GM18502 (cell line): ENCODE measurements around the gene AHNAK.
"Not testable (repeated sequence)": the region's sequence is repeated elsewhere in the genome, so short reads cannot be mapped to it uniquely, and the experiment has no call there.

ENCODE experiments used
- ATAC-seq: cut with Tn5 transposase; IDR thresholded peaks from one replicate; pipeline ENCODE4 v1.9.1; 2021; ENCODE audit warnings: mild to moderate bottlenecking; ENCODE audit not compliant: unreplicated experiment, poor library complexity

AHNAK gene

DNA sequence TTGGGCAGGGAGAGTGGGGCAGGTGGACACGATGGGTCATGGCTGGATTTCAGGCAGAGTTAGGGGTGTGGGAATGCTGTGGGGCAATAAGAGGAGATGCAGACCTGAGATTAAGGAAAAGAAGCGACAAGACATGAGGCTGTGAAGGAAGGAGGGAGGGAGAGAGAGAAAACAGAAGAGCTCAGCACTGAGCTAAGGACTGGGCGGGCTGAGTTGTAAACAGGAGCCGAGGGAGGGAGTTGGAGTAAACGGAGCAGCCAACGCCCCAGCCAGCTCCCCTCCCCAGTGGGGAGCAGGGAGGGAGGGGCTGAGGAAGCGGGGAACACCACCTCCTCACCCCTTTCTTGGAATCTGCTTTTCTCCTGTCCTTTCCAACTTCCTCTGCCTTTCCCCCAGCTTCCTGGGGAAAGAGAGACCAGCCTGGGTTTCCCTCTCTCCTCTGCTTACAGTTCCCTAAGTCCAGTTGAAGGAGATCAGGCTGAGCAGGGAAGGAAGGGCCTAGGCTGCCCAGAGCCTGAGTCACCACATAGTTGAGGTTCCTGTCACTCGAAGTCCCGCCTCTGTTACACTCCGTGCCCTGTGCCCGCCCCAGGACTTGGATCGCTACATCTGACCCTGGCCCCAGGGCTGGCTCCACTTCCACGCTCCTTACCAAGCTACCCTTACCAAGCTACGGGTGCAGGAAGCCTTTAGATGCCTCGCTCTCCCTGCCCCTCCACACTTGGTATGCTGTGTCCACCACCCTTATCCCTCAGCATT is 6.7 kb upstream of the AHNAK start:
- no peak for ATAC-seq

DNA sequence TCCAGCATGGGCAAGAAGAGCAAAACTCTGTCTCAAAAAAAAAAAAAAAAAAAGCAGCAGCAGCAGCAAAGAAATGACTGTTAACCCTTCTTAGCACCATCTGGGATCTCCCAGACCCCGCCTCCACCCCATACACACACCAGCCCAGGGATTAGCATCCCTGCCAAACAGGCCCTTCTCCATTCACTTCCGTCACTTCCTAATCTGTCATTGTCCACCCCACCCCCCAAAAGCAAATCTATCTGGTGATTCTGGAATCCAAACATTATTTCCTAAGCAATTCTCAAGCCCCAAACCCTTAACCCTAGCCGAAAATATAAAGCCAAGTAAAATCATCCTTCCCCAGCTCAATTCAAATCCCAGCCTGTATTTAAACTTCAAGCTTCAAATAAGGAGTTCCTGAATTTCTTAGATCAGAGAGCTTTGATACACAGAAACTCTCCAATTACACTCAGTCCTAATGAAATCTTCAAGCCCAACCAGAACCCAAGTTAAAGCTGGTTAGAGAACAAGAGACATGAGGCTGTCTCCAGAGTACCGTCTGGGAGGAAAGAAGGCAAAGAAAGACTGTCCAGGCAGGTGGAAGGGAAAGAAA is 6.0 kb upstream of the AHNAK start:
- no peak for ATAC-seq

- not testable (repeated sequence) for ATAC-seq
Observed at GRCh38 chr11:62550478-62550877, 3.9 kb upstream of the AHNAK start.

- no peak for ATAC-seq
Observed at GRCh38 chr11:62548545-62549335, 2.1 kb upstream of the AHNAK start.

DNA sequence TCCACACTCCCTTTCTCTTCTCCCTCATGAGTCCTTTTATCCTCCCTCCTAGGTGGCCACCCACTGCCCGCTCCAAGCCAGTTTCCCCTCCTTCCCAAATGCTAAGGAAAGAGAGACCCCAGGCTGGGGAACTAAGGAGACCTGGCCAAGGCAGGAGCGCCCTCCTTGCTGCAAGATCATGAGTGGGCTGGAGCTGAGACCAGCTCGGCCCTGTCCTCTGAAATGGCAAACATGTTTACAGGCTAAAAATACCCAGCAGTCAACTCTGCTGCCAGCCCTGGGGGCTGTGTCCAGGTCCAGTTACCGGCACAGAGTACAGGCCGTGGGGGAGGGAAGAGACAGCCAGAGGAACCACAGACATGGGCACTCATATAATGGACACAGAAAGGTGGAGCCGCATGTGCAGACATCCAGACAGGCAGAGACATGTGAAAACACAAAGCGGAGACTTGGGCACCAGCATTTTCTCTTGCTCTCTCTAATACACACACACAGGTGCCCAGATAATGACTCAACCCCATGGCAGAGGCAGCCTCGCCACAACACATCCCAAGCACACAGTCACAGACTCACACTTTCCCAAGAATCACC is 1.2 kb upstream of the AHNAK start:
- ATAC-seq: no peak

GRCh38 chr11:62546929-62547625 is 471 bp upstream of the AHNAK start:
- ATAC-seq: no peak

GRCh38 chr11:62545437-62546243 is 966 bp downstream of the AHNAK start:
- no peak for ATAC-seq

GRCh38 chr11:62544581-62545436 is 1.8 kb downstream of the AHNAK start:
- no peak for ATAC-seq

DNA sequence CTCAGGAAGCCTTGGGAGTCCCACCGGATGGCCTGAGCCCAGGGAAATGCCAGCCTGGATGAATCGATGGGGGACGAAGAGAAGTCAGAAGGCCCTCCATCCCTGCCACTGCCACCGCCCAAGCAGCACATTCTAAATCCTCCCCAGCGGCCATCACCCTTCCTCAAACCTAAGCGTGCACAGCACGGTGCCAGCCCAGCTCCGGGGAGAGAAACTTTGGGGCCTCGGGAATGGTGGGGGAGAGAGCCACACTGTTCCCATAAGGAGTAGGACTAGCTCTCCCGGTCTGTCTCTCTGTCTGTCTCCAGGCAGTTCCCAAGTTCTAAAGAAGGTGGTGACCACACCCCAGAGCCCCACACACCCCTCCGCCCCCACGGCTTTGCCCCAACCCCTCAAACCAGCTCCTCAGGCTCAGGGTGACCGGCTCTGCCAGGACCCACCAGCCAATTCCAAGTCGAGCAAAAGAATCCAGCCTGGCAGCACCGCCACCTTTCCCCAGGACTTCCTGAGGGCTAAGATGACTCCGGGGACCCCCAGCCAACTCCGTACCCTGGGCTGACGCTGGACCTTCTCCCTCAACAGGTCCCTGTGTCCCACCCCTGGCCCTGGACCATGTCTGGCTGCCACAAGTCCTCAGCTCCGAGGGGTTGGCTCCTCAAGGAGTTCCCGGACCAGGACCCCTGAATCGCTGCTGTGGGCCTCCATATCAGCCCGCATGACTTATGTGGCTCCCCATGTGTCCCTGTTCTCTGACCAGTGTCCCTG is 2.7 kb downstream of the AHNAK start:
- ATAC-seq: no peak

DNA sequence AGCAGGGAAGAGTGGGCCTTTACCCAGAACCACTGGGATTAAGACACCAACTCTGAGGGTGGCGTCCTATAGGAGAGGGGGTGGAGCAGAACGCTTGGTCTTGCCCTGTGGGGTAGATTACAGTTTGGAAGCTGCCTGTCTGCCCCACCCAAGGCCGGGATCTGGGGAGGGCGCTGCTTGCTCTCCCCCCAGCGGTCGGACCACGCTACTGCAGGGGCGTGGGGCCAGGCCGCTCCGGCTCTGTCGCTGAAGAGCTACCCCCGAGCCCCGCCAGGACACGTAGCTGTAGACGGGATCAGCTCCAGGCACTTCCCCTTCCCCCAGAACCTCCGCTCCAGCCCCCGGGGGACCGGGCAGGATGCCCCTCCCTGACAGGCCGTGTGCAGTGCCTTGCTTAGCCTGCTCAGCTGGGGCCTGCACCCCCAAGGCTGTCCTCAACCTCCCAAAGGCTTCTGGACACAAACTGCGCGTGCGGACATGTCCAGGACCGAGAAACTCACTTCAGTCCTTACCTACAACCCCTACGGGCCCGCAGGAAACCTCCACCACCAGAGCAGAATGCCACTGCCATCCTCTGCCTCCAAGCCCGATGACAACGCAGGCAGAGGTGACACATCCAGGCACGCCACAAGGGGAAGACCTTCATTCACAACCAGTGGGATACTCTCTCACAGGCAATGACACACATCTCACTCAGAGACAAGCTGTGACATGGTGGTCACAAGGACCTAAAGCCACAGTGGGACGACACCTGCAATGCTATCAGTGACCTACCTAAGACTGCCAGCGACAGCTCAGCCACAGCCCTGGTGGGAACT is 3.6 kb downstream of the AHNAK start:
- ATAC-seq: peak; percentile 35

DNA sequence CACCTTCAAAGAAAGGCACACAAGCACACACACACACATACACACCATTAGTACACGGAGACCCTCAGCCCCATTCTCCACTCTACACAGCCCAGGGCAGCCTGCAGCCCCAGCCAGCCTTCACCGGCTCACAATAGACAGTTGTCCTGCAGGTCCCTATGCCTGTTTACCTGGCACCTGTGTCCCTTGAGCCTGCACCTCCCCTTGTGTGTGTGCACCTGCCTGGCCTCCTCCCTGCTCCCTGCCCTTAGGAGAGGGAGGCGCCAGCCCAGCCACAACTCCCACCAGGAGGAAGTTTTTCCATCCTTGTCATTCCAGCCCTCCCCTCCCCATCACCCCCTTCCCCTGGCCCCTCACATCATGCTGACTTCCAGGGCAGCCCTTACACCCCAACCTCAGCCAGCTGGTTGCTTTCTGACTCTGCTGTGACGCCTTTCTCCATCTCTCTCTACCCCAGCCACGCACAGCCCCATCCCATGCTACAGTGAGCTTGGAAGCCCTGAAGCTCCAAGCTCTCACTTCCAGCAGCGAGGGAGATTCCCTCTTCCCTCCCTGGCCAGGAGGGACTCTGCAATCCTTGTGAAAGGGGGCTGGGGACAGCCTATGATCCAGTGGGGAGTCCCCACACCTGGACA is 4.4 kb downstream of the AHNAK start:
- ATAC-seq: no peak

DNA sequence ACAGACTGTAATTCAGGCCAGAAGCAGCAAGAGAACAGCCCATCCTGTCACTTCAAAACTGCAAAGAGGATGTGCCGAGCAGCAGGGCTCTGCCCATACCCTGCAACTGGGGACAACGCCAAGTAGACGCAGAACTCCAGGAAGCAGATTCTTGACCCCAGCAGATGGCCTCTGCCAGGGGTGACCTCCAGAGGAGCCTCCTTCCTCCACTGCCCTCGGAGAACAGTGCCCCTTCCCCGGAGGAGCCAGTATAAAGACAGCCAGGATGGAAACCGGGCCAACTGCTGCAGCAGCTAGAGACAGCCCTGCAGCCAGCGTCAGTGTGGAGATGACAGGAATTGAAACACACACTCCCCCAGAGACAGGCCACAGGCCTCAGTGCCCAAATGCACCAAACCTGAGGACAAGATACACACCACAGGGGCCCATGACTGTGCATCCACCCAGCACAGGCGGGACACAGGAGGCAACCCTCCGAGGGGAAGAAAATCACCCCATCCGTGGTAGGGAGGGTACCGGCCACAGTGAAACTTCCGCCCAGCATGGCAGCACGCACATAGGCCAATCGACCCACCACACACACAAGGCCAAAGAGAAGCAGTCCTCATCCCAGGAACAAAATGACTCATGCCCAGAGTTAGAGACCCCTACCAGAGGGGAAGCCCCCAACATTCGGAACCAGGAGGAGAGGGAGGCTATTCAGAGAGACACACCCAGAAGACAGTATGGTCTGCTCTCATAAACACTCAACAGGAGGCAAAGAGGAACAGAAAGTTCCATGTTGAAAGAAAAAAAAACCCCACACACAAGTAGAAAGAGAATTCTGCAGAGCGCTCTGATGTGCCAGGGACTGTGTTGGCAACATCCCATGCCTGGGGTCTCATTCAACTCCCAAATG is 5.6 kb downstream of the AHNAK start:
- peak; percentile 41 for ATAC-seq

GRCh38 chr11:62539238-62539925 is 7.2 kb downstream of the AHNAK start:
- no peak for ATAC-seq

GRCh38 chr11:62538470-62539237 is 8.0 kb downstream of the AHNAK start:
- no peak for ATAC-seq
